Gastrocnemius medialis (tissue), 4 donors: ENCODE measurements around the gene ADAM12.

Source experiments
- POLR2A ChIP-seq, 2 donors: fragments of 450-650 bp; IDR thresholded peaks; one replicate each; pipeline ENCODE4 v1.6.1; 2017; ENCODE audit warnings: antibody characterized with exemption in 2 of 2, mild to moderate bottlenecking in 2 of 2, moderate library complexity in 2 of 2
- TF ChIP-seq, protein P1 (sequence below), 5 experiments: fragments of 450-650 bp in 3 of 5; fragments of 200-600 bp in 2 of 5; sonication (generic) in 2 of 5; IDR thresholded peaks in 4 of 5; conservative IDR thresholded peaks in 1 of 5; 1 replicate in 4 of 5; 2 replicates in 1 of 5; pipeline ENCODE4 v1.5.1; 2016 to 2019; ENCODE audit warnings: antibody characterized with exemption in 5 of 5, mild to moderate bottlenecking in 3 of 5, moderate library complexity in 3 of 5

DNA sequence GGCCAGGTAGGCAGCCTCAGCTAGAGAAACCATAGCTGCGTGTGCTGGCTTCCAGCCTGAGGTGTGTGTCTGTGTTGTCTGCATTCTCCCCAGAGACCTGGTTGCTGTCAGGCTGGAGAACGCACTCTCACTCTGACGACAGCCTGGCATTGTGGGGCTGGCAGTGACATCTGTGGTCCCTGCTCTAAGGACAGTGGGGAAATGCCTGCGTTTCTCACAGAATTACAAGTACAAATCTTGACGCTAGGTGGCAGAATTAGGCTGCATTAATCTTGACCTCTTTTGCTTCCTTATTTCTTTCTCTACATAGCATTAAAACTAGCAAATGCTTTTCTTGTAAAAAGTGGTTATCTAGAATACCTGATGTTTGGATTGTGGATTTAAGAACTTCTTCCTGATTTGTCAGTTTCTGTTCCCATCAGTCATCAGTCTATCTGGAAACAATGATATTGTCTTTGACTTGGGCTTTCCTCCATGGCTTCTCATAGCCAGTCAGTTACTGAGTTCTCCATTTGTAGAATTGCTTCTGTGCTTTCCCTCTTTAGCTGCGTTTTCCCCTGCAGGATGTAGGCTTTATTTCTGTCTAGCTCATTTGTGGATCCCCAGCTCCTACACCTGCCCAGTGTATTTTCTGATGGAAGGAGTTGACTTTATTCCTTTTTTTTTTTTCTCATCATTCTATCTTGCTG is 405.9 kb downstream of the ADAM12 start:
- TF ChIP-seq, protein P1, sequence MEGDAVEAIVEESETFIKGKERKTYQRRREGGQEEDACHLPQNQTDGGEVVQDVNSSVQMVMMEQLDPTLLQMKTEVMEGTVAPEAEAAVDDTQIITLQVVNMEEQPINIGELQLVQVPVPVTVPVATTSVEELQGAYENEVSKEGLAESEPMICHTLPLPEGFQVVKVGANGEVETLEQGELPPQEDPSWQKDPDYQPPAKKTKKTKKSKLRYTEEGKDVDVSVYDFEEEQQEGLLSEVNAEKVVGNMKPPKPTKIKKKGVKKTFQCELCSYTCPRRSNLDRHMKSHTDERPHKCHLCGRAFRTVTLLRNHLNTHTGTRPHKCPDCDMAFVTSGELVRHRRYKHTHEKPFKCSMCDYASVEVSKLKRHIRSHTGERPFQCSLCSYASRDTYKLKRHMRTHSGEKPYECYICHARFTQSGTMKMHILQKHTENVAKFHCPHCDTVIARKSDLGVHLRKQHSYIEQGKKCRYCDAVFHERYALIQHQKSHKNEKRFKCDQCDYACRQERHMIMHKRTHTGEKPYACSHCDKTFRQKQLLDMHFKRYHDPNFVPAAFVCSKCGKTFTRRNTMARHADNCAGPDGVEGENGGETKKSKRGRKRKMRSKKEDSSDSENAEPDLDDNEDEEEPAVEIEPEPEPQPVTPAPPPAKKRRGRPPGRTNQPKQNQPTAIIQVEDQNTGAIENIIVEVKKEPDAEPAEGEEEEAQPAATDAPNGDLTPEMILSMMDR (IDR thresholded peaks at IDR 0.05 in 4 of 5, conservative IDR thresholded peaks at IDR 0.05 in 1 of 5) = peak; percentile 25 to 59 (median 54)
- no peak for TF ChIP-seq POLR2A (IDR thresholded peaks at IDR 0.05)
